HCEC 1CT (cell line): ENCODE measurements around the gene NRF1.
A peak's percentile ranks its signal among the peaks of the same experiment; 100 is the strongest.
"Not testable (repeated sequence)": the region's sequence is repeated elsewhere in the genome, so short reads cannot be mapped to it uniquely, and the experiment has no call there.

Experiments used
- DNase-seq: peaks from one replicate; pipeline ENCODE4 v3.0.0-alpha.2; 2017

Gene NRF1

GRCh38 chr7:129611246-129612111, at the start of gene NRF1:
Gene NRF1, plus strand, starts transcription at chr7:129611720. Its CDS starts 45,632 bp downstream, at chr7:129657352.
- DNase-seq = peak; percentile 93

- not testable (repeated sequence) for DNase-seq
Observed at GRCh38 chr7:129566323-129566722, 45.2 kb upstream of the NRF1 start.

- no peak for DNase-seq
Observed at GRCh38 chr7:129567377-129567776, 44.1 kb upstream of the NRF1 start.

- DNase-seq = no peak
Observed at GRCh38 chr7:129568240-129568639, 43.3 kb upstream of the NRF1 start.

- no peak for DNase-seq
Observed at GRCh38 chr7:129569326-129569725, 42.2 kb upstream of the NRF1 start.

GRCh38 chr7:129569811-129570215, 41.7 kb upstream of the NRF1 start:
- peak; percentile 93 for DNase-seq

- DNase-seq = no peak
Observed at GRCh38 chr7:129571201-129571600, 40.3 kb upstream of the NRF1 start.

GRCh38 chr7:129572205-129572604, 39.3 kb upstream of the NRF1 start:
- DNase-seq = no peak

GRCh38 chr7:129574487-129574886, 37.0 kb upstream of the NRF1 start:
- DNase-seq = peak; percentile 94

GRCh38 chr7:129575699-129576098, 35.8 kb upstream of the NRF1 start:
- DNase-seq = no peak

- DNase-seq = no peak
Observed at GRCh38 chr7:129576138-129576537, 35.4 kb upstream of the NRF1 start.

GRCh38 chr7:129578829-129579228, 32.7 kb upstream of the NRF1 start:
- no peak for DNase-seq

GRCh38 chr7:129586179-129586578, 25.3 kb upstream of the NRF1 start:
- DNase-seq = not testable (repeated sequence)

GRCh38 chr7:129588268-129588667, 23.3 kb upstream of the NRF1 start:
- no peak for DNase-seq

GRCh38 chr7:129591868-129592267, 19.7 kb upstream of the NRF1 start:
- no peak for DNase-seq

- peak; percentile 82 for DNase-seq
Observed at GRCh38 chr7:129596386-129596785, 15.1 kb upstream of the NRF1 start.

GRCh38 chr7:129597672-129598071, 13.8 kb upstream of the NRF1 start:
- no peak for DNase-seq

- no peak for DNase-seq
Observed at GRCh38 chr7:129599174-129599573, 12.3 kb upstream of the NRF1 start.

- DNase-seq = not testable (repeated sequence)
Observed at GRCh38 chr7:129603594-129603993, 7.9 kb upstream of the NRF1 start.

- not testable (repeated sequence) for DNase-seq
Observed at GRCh38 chr7:129604021-129604420, 7.5 kb upstream of the NRF1 start.

- DNase-seq = no peak
Observed at GRCh38 chr7:129604713-129605437, 6.6 kb upstream of the NRF1 start.

- no peak for DNase-seq
Observed at GRCh38 chr7:129605960-129606614, 5.4 kb upstream of the NRF1 start.

- DNase-seq = no peak
Observed at GRCh38 chr7:129606803-129607202, 4.7 kb upstream of the NRF1 start.
